Cardiac fibroblast (primary cell): ENCODE measurements around the gene CPNE5.

ENCODE experiments used
- DNase-seq, 2 donors: peaks; one replicate each; pipeline versions ENCODE4 v3.0.0 to v3.0.0-alpha.2; 2010; ENCODE audit warnings: low read depth in 2 of 2
- H3K4me3 ChIP-seq, 2 donors: replicated peaks in 1 of 2; 1 replicate in 1 of 2; 2 replicates in 1 of 2; pipeline ENCODE4 v1.5.1; 2011; ENCODE audit warnings: low read depth in 2 of 2, low read length in 2 of 2, mild to moderate bottlenecking in 2 of 2, moderate library complexity in 1 of 2
- TF ChIP-seq, protein P1 (sequence below): IDR thresholded peaks from one replicate; pipeline ENCODE4 v1.5.1; 2011; ENCODE audit warnings: low read depth, mild to moderate bottlenecking, low read length, inconsistent platforms

CPNE5 gene

DNA sequence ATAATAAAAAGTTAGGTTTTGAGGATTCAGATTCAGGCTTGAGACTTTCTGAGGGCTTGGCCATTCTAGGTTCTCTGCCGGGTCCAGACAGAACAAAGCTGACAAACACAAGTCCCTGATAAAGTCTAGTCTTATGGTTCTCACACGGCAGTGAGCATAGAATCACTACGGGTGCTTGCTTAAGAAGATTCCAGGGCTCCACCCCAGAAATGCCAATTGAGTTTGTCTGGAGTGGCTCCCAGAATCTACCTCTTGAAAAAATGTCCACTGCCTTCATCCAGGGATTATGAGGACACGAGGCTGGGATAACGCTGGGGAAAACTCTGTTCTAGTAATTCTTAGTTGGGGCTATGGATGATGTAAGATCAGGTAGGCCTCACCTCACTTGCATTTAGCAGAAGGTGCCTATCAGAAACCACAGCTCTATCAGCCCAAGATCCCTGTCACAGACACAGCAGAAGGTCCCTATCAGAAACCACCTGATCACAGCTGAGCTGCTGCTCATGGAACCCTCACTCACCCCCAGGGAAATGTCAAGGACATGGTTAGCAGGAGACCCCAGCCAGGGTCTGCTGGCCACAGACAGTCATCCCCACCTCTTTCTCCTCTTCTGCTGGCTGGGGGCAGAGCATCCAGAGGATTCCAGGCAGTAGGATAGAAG, 89.3 kb downstream of the CPNE5 start:
- TF ChIP-seq, protein P1, sequence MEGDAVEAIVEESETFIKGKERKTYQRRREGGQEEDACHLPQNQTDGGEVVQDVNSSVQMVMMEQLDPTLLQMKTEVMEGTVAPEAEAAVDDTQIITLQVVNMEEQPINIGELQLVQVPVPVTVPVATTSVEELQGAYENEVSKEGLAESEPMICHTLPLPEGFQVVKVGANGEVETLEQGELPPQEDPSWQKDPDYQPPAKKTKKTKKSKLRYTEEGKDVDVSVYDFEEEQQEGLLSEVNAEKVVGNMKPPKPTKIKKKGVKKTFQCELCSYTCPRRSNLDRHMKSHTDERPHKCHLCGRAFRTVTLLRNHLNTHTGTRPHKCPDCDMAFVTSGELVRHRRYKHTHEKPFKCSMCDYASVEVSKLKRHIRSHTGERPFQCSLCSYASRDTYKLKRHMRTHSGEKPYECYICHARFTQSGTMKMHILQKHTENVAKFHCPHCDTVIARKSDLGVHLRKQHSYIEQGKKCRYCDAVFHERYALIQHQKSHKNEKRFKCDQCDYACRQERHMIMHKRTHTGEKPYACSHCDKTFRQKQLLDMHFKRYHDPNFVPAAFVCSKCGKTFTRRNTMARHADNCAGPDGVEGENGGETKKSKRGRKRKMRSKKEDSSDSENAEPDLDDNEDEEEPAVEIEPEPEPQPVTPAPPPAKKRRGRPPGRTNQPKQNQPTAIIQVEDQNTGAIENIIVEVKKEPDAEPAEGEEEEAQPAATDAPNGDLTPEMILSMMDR, result no peak
- DNase-seq, result no peak
- no peak overlapping the region for H3K4me3 ChIP-seq

DNA sequence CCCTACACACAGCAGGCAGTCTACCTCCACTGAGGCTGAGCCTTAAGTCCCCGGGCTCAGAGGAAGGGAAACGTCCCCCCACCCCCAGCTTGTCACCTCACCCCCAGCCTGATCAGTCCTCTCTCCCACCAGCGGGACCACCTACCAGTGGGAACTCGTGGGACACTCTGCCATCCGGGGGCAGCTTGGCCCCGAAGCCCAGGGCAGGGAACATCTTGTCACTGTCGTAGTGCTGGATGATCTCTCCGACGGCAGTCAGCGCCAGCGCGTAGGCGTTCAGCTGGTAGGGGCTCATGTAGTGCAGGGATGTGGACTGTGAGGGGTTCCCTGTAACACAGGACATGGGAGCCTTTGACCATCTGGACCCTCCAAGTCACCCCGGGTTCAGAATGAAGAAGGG, 93.0 kb downstream of the CPNE5 start:
- DNase-seq, result no peak
- no peak overlapping the region for H3K4me3 ChIP-seq
- TF ChIP-seq, protein P1, result no peak

DNA sequence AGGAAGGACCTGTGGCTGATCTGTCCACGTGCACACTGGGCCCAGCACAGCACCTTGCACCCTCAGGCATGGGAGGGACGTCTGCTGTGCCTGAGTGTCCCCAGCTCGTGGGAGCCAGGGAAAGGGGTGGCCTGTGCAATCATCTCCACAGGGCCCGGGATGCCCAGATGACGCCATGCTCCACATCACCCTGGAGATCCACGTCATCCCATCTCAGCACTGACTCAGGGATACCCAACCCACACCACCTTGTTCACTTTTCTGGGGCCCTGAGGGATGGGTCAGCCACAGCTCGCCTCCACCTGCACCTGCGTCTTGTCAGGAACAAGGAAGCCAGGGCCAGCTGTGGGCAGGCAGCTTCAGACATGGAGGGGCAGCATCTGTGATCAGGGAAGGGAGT, 93.4 kb downstream of the CPNE5 start:
- DNase-seq, result no peak
- TF ChIP-seq, protein P1, result no peak
- H3K4me3 ChIP-seq, result no peak overlapping the region

DNA sequence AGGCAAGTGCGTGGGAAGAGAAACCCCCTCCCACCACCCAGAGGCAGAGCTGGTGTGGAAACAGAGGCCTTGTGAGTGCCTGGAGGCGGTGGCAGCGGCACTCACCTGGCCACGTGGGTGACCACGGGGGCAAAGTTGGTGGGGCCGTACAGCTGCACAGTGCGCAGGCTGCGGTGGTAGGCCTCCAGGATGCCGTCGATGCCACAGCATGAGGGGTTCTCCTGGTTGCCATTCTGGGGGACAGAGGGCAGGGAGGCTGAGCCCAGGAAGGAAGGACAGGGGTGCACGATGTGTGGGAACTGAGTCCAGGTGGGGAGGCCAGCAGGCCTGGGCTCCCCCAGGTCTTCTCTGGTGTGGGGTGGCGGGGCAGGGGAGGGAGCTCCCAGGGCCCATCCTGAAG, 94.0 kb downstream of the CPNE5 start:
- no peak overlapping the region for H3K4me3 ChIP-seq
- TF ChIP-seq, protein P1, result no peak
- no peak for DNase-seq

DNA sequence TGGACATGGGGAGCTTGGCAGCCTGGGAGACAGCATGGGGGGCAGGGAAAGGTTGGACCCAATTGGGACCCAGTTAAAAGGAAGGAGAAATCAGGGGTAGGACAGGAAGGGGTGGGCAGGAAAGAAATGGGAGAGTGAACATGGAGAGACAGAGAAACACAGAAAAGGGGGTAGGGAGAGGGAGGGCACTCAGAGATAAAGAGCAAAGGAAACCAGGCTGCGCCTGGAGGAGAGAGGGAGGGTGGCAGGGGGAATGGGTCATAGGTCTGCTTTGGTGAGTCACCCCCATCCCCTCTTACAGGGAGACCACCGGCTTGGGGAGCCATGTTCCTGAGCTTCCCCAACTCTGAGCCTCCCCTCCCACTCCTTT, 95.0 kb downstream of the CPNE5 start:
- DNase-seq, result no peak
- no peak overlapping the region for H3K4me3 ChIP-seq
- TF ChIP-seq, protein P1, result no peak

DNA sequence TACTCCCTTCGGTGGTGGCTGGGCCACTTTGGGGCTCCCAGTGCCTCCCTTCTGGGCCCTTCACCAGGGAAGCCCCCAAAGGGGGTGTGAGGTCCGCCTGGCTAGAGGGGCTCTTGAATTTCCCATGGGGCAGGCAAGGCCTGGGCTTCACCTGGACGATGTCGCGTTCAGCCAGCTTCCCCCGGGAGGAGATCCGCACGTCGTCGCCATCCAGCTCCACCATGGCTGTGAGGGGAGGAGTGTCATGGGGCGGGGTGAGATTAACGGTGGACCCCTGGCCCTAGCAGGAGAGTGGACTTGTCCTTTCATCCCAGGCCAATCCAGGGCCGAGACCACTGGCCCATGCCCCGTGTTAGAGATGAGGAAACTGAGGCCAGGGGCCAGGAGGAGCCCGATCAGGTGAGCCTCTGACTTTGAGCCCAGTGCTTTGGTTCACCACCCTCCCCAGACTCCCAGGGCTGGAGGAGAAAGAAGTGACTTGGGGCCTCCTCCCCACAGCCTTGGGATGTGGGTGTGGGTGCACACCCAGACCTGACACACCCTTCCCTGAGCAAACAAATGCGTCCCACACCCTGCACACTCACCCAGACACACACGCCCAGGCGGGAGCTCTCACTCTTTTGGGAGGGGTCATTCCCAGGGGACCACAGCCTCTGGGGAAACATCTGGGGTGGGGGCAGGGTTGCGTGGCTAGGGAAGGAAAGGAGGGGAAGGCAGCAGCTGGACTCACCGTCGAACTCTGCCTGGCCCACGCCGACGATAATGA, 95.5 kb downstream of the CPNE5 start:
- no peak overlapping the region for H3K4me3 ChIP-seq
- TF ChIP-seq, protein P1, result no peak
- DNase-seq, result no peak
